NCI-H146 treated with DMSO at 0.1 percent for 48 hours (cell line): ENCODE data around the gene SCAF1.

Experiments used
- DNase-seq: peaks from one replicate; lab custom pipeline; 2025; ENCODE audit not compliant: unreplicated experiment; lab: John Stamatoyannopoulos, UW

SCAF1 gene

GRCh38 chr19:49645592-49645991 lies 3.6 kb downstream of the SCAF1 start:
- DNase-seq: no peak

- DNase-seq: no peak
Measured at GRCh38 chr19:49645995-49646394, 4.0 kb downstream of the SCAF1 start.

DNA sequence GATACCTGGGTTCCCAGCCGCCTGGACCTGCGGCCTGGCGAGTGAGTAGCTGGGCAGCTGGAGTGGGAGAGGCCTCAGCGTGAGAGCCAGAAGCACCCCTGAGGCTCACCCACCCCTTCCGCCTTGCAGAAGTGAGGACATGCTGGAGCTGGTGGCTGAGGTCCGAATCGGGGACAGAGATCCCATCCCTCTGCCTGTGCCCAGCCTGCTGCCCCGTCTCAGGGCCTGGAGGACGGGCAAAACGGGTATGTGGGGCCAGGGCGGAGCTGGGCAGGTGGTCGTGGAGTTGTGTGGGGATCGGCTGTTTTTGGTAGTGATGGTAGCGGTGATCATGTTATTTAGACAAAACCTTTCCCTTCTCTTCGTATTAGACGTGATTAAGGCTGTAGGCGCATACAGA lies 4.6 kb downstream of the SCAF1 start:
- DNase-seq: no peak

- no peak for DNase-seq
Measured at GRCh38 chr19:49651029-49651819, 9.2 kb downstream of the SCAF1 start.

- no peak for DNase-seq
Measured at GRCh38 chr19:49651820-49652550, 10.0 kb downstream of the SCAF1 start.

GRCh38 chr19:49652551-49653465 lies 10.8 kb downstream of the SCAF1 start:
- no peak for DNase-seq

DNA sequence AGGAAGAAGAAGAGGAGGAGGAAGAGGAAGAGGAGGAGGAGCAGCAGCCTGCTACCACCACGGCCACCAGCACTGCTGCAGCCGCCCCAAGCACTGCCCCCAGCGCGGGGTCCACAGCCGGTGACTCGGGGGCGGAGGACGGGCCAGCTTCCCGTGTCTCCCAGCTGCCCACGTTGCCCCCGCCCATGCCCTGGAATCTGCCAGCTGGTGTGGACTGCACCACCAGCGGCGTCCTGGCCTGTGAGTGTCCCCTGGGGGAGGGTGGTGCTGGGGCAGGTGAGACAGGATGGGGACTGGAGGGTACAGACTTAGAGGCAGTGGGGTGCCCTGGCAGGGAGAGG lies 11.4 kb downstream of the SCAF1 start:
- DNase-seq: no peak

GRCh38 chr19:49654581-49654980 lies 12.6 kb downstream of the SCAF1 start:
- DNase-seq: no peak

DNA sequence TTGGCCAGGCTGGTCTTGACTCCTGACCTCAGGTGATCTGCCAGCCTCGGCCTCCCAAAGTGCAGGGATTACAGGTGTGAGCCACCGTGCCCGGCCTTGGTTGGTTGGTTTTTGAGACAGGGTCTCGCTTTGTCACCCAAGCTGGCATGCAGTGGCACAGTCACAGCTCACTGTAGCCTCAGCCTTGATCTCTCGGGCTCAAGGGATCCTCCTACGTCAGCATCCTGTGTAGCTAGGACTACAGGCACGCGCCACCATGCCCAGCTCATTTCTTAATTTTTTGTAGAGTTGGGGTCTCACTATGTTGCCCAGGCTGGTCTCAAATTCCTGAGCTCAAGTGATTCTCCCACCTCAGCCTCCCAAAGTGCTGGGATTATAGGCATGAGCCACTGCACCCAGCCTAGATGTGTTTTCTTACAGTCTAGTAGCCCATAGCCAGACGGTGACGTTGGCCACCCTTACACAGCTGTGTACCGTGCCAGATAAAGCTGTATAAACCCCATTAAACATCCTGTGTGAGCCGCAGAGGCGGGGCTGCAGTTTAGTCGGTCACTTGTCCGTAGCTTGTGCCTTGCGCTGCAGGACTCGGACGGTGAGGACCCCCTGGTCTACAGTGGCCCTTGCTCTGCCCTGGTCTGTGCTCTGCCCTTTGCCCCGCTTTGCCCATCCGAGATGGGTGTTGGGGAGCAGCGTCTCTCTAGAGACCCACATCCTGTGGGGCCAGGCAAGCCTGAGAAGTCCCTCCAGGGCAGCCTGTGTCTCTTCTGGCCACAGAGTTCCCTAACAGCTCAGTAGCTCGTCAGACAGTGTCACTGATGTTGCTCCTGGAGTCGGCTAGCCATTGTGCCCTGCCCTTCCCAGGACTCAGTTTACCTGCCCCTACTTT lies 13.8 kb downstream of the SCAF1 start:
- no peak for DNase-seq

GRCh38 chr19:49656456-49657109 lies 14.6 kb downstream of the SCAF1 start:
- DNase-seq: no peak

- no peak for DNase-seq
Measured at GRCh38 chr19:49657493-49658138, 15.6 kb downstream of the SCAF1 start.

DNA sequence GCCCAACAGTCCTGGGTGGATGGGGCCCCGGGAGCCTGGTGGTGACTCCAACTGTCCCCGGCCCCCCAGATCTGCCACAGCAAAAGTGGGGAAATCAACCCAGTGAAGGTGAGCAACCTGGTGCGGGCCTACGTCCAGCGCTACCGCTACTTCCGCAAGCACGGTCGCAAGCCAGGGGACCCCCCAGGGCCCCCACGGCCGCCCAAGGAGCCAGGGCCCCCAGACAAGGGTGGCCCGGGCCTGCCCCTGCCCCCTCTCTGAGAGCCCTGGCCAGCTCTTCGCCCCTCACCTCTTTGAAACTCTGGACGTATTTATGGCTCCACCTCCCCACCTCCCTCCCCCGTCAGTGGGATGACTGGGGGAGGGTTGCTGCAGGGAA lies 16.1 kb downstream of the SCAF1 start:
- DNase-seq: no peak

DNA sequence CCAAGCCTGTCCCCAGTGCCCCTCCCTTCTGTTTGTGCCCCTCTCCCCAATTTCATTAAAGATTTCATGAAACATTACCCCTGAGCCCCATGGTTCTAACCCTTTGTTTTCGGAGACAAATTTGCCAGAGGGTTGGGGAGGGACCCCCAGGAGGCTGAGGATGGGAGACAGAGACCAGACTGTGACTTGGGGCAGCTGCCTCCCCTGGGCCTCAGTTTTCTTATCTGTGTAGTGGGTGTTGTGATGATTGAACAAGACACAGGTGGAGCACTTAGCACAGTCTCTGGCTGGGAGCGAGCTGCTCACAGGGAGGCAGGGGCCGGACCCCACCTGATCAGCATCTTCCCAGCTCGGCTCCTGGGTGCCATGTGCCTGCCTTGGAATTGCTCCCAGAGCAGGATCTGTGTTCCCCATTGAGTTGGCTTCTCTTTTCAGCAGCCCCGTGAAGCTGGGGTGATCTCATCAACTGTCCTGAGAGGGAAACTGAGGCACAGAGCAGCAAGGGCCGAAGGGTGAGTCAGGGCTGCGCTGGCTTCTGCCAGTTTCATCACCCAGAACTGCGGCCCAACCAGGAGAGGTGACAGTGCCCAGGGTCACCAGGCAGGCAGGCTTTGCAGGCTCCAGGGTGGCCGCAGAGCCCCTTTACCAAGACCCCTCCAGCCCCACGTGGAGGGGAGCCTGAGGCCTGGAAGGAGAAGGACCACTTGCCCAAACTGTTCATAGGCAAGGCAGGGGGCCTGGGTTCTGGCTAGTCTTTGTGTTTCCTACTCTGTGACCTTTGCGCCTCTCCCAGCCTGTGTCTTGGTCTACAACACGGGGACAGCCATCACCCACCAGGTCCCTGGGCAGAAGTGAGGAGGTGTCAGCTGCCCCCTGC lies 16.8 kb downstream of the SCAF1 start:
- no peak for DNase-seq

DNA sequence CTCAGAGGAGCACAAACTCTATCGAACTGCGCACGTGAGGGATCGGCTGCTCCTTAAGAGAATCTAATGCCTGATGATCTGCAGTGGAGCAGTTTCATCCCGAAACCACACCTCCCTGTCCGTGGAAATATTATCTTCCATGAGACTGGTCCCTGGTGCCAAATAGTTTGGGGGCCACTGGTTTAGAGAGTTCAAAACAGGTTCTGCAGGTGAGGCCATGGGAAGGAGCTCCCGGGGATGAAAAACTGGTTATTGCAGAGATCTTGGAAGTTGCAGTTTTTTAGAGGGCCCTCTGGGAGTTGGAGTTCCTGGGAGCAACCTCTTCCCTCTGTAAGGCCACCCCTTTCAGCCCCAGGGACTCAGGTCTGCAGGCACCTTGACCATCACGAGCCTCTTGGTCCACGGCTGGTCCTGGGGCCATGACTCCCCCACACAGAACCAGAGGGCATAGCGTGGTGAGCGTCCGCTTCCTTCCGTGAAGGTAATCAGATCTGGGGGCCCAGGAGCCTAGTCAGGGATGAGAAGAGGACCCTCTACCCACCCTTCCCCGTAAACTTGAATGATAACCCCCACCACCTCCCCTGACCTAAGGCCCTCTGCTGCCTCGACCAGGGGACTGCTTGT lies 18.4 kb downstream of the SCAF1 start:
- DNase-seq: no peak

DNA sequence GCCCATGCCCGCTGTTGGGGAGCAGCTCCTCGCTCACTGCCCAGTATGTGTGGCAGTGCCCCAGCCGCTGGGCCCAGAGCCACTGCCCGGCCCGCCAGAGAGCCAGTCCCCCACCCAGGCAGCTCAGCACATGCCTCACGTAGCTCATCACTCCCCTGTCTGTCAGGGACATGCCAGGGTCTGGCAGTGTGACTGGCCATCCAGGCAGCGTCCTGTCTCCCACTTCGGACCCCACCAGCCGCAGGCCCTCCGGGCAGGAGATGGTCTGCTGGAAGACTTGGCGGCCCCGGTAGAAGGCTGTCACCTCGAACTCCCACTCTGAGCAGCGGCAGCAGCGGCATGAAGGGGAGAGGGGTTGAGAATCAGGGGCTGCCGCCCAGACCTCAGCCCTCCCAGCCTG lies 20.0 kb downstream of the SCAF1 start:
- DNase-seq: no peak

DNA sequence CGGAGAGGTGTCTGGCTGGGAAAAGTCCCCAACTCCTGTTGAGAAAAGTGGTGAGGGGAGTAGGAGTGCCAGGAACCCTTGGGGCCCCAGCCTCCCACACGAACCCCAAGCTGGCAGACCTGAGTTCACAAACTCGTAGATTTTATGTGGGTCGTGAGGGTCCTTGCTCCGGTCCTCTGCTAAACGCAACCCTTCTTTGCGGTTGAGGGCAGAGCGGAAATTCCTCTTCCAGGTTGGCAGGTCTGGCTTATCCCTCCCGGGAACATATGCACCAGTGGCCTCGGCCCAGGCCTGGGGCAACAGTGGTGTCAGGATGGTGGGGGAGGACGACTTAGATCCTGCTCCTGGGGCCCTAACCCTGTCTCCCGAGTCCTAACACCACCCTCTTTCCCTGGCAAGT lies 21.2 kb downstream of the SCAF1 start:
- no peak for DNase-seq

DNA sequence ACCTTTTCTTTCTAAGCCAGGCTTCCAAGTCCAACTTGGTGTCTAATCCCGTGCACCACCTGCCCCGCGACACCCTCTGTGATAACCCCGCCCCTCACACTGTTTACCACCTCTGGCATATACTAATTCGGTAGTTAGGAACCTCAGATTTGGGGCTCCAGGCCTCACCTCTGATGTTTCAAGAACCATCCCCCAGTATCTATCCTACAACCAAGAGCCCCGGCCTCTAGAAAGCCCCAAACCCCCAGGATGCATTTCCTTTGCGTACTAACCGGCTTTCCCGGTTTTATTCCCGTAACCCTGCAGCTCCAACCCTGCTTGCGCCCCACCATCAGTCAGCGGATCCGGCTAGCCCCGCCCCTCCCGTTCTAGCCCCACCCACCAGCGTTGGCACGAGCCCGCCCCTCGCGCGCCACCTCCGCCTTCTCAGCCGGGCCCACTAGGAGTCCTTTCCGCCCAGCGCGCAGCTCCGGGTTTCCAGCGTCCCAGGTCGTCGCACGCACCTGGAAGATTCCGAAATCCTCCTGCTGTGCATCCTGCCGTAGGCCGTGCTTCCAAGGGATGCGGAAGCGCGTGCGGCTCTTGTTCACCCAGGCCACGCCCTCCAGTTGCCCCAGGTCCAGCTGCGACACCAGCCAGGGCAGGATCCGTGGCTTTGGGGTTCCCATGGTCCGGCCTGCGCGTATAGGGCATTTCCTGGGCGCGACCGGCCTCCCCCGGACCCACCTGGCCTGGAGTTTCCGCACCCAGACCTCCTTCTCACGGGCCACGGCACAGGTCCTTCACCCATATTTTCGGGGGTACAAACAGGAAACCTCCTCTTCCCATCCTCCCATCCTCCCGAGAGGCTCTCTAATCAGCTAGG lies 22.4 kb downstream of the SCAF1 start:
- peak; percentile 90 for DNase-seq

GRCh38 chr19:49665036-49665350 lies 23.0 kb downstream of the SCAF1 start:
- DNase-seq: no peak
